ENCODE data around the gene PTPRE. TPM values are rescaled to one million over a fixed set of nuclear protein-coding genes. Genes with fewer than 3 reads are reported as not detected.

Gene PTPRE
- total and polyA plus RNA-seq, 2 of the 4 experiments (the other 2 are of a cell fraction), result 0.34 to 0.54 TPM

DNA sequence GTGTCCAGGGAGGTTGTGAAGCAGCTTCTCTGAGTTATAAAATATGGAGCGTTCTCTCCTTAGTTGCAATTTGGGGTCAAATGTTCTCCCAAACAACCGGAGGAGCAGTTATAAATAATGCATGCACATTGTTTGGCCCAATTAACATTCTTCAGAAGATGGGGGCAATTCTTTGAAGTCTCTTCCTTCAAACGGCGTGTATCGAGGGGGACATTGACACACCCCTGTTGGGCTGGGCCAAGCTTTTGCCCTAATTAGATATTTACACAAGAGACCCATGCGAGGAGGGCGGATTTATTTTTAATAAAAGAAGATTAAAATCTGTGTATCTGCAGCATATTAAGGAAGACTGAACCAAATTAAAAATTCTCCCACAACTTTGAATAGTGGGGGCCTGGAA lies 107.3 kb downstream of the PTPRE start:
- Histone ChIP-seq H3K36me3 (ENCODE audit: control insufficient read depth, insufficient read depth, low read length) (no peaks in the 10 kb centered on the region), H4K8ac (ENCODE audit: low read depth in 2 of 2, low read length in 2 of 2) (no peak overlapping the region), H3K9ac (ENCODE audit: low read depth, low read length) (no peak overlapping the region), H3K27me3 (ENCODE audit: control insufficient read depth, insufficient read depth, low read length) (peaks cover 3% of the 10 kb centered on the region; the same call in 1 of the 2 replicates), H2AK9ac (replicated peaks; ENCODE audit: low read depth, low read length, poor library complexity) (no peak overlapping the region), H4K91ac (ENCODE audit: insufficient read depth, low read depth, low read length) (no peak overlapping the region), H2BK5ac (ENCODE audit: low read depth, low read length, poor library complexity, severe bottlenecking) (no peak overlapping the region), H2AFZ (replicated peaks; ENCODE audit: low read length, poor library complexity) (no peak overlapping the region), H3K23ac (ENCODE audit: low read depth, low read length) (no peak overlapping the region), H2BK20ac (ENCODE audit: low read depth, low read length) (no peak overlapping the region), H4K5ac (ENCODE audit: low read depth, low read length) (no peak overlapping the region), H3K56ac (ENCODE audit: extremely low read depth, insufficient read depth, low read length) (no peak overlapping the region), H3K4me1 (ENCODE audit: control insufficient read depth, insufficient read depth, low read length) (no peaks in the 10 kb centered on the region; the same call in 1 of the 2 replicates), H3K9me1 (ENCODE audit: insufficient read depth, low read length) (no peaks in the 10 kb centered on the region), H3K4me2 (ENCODE audit: low read depth, low read length) (no peak overlapping the region), H2BK15ac (ENCODE audit: low read depth, low read length) (no peak overlapping the region), H3K4ac (ENCODE audit: low read depth, low read length) (no peak overlapping the region), H3K27ac (ENCODE audit: insufficient read depth, low read length) (no peak overlapping the region), H3K18ac (ENCODE audit: low read depth, low read length) (no peak overlapping the region), H2AK5ac (ENCODE audit: low read depth, low read length) (no peak overlapping the region), H3K4me3 (ENCODE audit: insufficient read depth, low read depth, low read length) (no peak overlapping the region), H3K9me3 (ENCODE audit: control insufficient read depth, insufficient read depth, low read length) (no peaks in the 10 kb centered on the region), H4K20me1 (ENCODE audit: insufficient read depth, low read length) (no peaks in the 10 kb centered on the region), H2BK120ac (ENCODE audit: low read depth, low read length) (no peak overlapping the region), H3K79me1 (ENCODE audit: low read depth in 1 of 2, low read length in 2 of 2) (no peaks in the 10 kb centered on the region), H3K14ac (replicated peaks; ENCODE audit: low read depth, low read length) (no peak overlapping the region)
- dilution Hi-C loops (cut with HindIII; ENCODE audit: low sequenced_read_pairs, unreplicated experiment), result no loop called here
- no peak for DNase-seq
- intact Hi-C loops (cut with micrococcal nuclease), result no loop called here
- CTCF ChIA-PET, result interaction anchor here (1.3 kb wide), 1 partner anchor 55 kb away, joined by 4 read pairs; no protein-coding TSS in a partner anchor
- TF ChIP-seq RFX5 (IDR thresholded peaks at IDR 0.05; ENCODE audit: low read depth, low read length), result no peak
- TF ChIP-seq, protein P1, sequence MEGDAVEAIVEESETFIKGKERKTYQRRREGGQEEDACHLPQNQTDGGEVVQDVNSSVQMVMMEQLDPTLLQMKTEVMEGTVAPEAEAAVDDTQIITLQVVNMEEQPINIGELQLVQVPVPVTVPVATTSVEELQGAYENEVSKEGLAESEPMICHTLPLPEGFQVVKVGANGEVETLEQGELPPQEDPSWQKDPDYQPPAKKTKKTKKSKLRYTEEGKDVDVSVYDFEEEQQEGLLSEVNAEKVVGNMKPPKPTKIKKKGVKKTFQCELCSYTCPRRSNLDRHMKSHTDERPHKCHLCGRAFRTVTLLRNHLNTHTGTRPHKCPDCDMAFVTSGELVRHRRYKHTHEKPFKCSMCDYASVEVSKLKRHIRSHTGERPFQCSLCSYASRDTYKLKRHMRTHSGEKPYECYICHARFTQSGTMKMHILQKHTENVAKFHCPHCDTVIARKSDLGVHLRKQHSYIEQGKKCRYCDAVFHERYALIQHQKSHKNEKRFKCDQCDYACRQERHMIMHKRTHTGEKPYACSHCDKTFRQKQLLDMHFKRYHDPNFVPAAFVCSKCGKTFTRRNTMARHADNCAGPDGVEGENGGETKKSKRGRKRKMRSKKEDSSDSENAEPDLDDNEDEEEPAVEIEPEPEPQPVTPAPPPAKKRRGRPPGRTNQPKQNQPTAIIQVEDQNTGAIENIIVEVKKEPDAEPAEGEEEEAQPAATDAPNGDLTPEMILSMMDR (conservative IDR thresholded peaks at IDR 0.05; ENCODE audit: low read depth, low read length), result no peak
- no peak for TF ChIP-seq RAD21 (IDR thresholded peaks at IDR 0.05; ENCODE audit: low read length)
- no peak for TF ChIP-seq NFE2L2 (IDR thresholded peaks at IDR 0.05; ENCODE audit: low read depth, low read length)
- no peak for TF ChIP-seq CEBPB (IDR thresholded peaks at IDR 0.05; ENCODE audit: low read depth, low read length)
- TF ChIP-seq, protein P2, sequence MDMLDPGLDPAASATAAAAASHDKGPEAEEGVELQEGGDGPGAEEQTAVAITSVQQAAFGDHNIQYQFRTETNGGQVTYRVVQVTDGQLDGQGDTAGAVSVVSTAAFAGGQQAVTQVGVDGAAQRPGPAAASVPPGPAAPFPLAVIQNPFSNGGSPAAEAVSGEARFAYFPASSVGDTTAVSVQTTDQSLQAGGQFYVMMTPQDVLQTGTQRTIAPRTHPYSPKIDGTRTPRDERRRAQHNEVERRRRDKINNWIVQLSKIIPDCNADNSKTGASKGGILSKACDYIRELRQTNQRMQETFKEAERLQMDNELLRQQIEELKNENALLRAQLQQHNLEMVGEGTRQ (IDR thresholded peaks at IDR 0.05; ENCODE audit: low read depth, low read length), result no peak
- no peak for TF ChIP-seq MAFK (IDR thresholded peaks at IDR 0.05; ENCODE audit: low read depth, low read length)
- TF ChIP-seq POLR2A (IDR thresholded peaks at IDR 0.05; ENCODE audit: low read depth, low read length), result no peak
- TF ChIP-seq, protein P3, sequence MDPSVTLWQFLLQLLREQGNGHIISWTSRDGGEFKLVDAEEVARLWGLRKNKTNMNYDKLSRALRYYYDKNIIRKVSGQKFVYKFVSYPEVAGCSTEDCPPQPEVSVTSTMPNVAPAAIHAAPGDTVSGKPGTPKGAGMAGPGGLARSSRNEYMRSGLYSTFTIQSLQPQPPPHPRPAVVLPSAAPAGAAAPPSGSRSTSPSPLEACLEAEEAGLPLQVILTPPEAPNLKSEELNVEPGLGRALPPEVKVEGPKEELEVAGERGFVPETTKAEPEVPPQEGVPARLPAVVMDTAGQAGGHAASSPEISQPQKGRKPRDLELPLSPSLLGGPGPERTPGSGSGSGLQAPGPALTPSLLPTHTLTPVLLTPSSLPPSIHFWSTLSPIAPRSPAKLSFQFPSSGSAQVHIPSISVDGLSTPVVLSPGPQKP (IDR thresholded peaks at IDR 0.05; ENCODE audit: borderline replicate concordance, low read depth, low read length), result no peak
- TF ChIP-seq SMC3 (IDR thresholded peaks at IDR 0.05; ENCODE audit: low read depth, low read length), result no peak
- no peak for TF ChIP-seq FOS (IDR thresholded peaks at IDR 0.05; ENCODE audit: low read depth, low read length)
- no peak for TF ChIP-seq RCOR1 (IDR thresholded peaks at IDR 0.05; ENCODE audit: insufficient replicate concordance, low read length)
- TF ChIP-seq MAZ (IDR thresholded peaks at IDR 0.05; ENCODE audit: borderline replicate concordance, low read depth, low read length), result no peak
- TF ChIP-seq BHLHE40 (IDR thresholded peaks at IDR 0.05; ENCODE audit: low read depth, low read length), result no peak
- WGBS, 2 experiments (ENCODE audit: extremely low coverage in 2 of 2, insufficient read length in 1 of 2), result no CpG with 5 or more reads among the region's 7 CpGs
- POLR2A ChIA-PET (ENCODE audit: unreplicated experiment), result no interaction called here
- in situ Hi-C loops (cut with MboI; ENCODE audit: low sequenced_read_pairs), result loop anchor here (5.0 kb wide), 1 partner anchor 112 kb away; no protein-coding TSS in a partner anchor
- no TSS peak for BruUV-seq (replicated peaks)
- ATAC-seq (ENCODE audit: low read depth), result no peak
